B cell (primary cell): ENCODE data around the gene ZNF839.

Experiments used
- EZH2 ChIP-seq: IDR thresholded peaks from 2 replicates; pipeline ENCODE4 v1.6.1; 2012; ENCODE audit warnings: borderline replicate concordance, low read depth, mild to moderate bottlenecking, moderate library complexity, low read length; ENCODE audit not compliant: insufficient read depth, poor library complexity, severe bottlenecking
- TF ChIP-seq, protein P1 (sequence below): fragments of 200-600 bp; IDR thresholded peaks from one replicate; pipeline ENCODE4 v1.8.0; 2022; ENCODE audit warnings: antibody characterized with exemption, mild to moderate bottlenecking

DNA sequence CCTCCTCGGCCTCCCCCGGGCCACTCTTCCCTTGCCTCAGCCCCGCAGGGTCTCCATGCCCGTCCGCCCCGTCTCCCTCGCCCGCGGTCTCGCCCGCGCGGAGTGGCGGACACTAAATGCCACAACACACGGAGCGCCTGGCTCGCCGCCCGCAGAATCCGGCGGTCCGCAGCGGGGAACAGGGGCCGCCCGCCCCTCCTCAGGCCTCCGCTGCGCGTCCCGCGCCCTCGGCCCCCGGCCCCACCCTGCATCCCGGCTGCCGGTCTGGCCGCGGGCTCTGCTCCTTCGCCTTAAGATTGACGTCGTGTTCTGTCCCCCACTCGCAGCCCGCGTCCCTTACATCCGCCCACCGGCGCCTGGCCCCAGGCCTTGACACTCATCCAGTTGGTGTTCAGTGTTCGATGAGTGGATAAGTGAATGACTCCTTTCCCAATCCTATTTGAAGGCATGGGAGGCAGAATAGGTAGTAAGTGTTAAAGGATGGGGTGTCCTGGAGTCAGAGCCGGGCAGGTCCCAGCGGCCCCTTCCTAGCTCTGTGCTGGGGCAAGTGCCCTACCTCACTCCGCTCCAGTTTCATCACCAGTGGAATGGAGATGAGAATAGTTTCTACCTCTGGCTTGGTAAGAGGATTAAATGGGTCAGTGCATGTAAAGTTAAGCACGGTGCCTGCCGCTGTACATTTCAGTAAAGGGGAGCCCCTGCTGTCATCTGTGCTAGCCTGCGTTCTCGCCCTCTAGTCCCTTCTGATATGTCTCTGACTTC is 43.8 kb downstream of the ZNF839 start:
- TF ChIP-seq, protein P1, sequence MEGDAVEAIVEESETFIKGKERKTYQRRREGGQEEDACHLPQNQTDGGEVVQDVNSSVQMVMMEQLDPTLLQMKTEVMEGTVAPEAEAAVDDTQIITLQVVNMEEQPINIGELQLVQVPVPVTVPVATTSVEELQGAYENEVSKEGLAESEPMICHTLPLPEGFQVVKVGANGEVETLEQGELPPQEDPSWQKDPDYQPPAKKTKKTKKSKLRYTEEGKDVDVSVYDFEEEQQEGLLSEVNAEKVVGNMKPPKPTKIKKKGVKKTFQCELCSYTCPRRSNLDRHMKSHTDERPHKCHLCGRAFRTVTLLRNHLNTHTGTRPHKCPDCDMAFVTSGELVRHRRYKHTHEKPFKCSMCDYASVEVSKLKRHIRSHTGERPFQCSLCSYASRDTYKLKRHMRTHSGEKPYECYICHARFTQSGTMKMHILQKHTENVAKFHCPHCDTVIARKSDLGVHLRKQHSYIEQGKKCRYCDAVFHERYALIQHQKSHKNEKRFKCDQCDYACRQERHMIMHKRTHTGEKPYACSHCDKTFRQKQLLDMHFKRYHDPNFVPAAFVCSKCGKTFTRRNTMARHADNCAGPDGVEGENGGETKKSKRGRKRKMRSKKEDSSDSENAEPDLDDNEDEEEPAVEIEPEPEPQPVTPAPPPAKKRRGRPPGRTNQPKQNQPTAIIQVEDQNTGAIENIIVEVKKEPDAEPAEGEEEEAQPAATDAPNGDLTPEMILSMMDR: no peak
- TF ChIP-seq EZH2: no peak
